ENCODE data around the gene GAS7. TPM values are rescaled to one million over a fixed set of nuclear protein-coding genes. Genes with fewer than 3 reads are reported as not detected.

Gene GAS7
- total RNA-seq, 2 experiments from 2014 or later = 1.6 to 2.1 TPM

- H3K4me3 Mint-ChIP-seq = no peak overlapping the region
- H3K4me1 Mint-ChIP-seq (ENCODE audit: low read depth) = no peaks in the 10 kb centered on the region
- H3K27me3 Mint-ChIP-seq = no peaks in the 10 kb centered on the region
- DNase-seq (no peak), ATAC-seq (no peak)
- CTCF ChIA-PET = no interaction called here
- peaks cover 2% of the 10 kb centered on the region for H3K9me3 Mint-ChIP-seq
- intact Hi-C loops (cut with micrococcal nuclease) = no loop called here
- TF ChIP-seq CTCF (IDR thresholded peaks at IDR 0.05) = no peak
- POLR2A ChIA-PET = no interaction called here
- H3K27ac Mint-ChIP-seq = no peak overlapping the region
- H3K36me3 Mint-ChIP-seq (ENCODE audit: low read depth) = no peaks in the 10 kb centered on the region
These were observed 257.1 kb downstream of the GAS7 start for GRCh38 chr17:9941305-9941704.

- no peak overlapping the region for H3K27ac Mint-ChIP-seq
- DNase-seq (no peak), ATAC-seq (no peak)
- H3K9me3 Mint-ChIP-seq = peaks cover 2% of the 10 kb centered on the region
- intact Hi-C loops (cut with micrococcal nuclease) = no loop called here
- ChIA-PET POLR2A (no interaction called here), CTCF (no interaction called here)
- H3K4me3 Mint-ChIP-seq = no peak overlapping the region
- no peaks in the 10 kb centered on the region for H3K27me3 Mint-ChIP-seq
- H3K4me1 Mint-ChIP-seq (ENCODE audit: low read depth) = no peaks in the 10 kb centered on the region
- TF ChIP-seq CTCF (IDR thresholded peaks at IDR 0.05) = no peak
- H3K36me3 Mint-ChIP-seq (ENCODE audit: low read depth) = no peaks in the 10 kb centered on the region
These were observed 257.6 kb downstream of the GAS7 start for GRCh38 chr17:9940841-9941240.

- Mint-ChIP-seq H3K36me3 (ENCODE audit: low read depth) (no peaks in the 10 kb centered on the region), H3K9me3 (peaks cover 2% of the 10 kb centered on the region), H3K4me1 (ENCODE audit: low read depth) (no peaks in the 10 kb centered on the region), H3K27ac (no peak overlapping the region), H3K27me3 (no peaks in the 10 kb centered on the region), H3K4me3 (no peak overlapping the region)
- POLR2A ChIA-PET = no interaction called here
- CTCF ChIA-PET = interaction anchor here (1.8 kb wide), 1 partner anchor 12 kb away, joined by 5 read pairs; no protein-coding TSS in a partner anchor
- ATAC-seq (no peak), DNase-seq (no peak)
- no peak for TF ChIP-seq CTCF (IDR thresholded peaks at IDR 0.05)
- intact Hi-C loops (cut with micrococcal nuclease) = no loop called here
These were observed 259.6 kb downstream of the GAS7 start for GRCh38 chr17:9938764-9939163.

- ChIA-PET CTCF (no interaction called here), POLR2A (no interaction called here)
These were observed 260.5 kb downstream of the GAS7 start for GRCh38 chr17:9937901-9938300.

GRCh38 chr17:9937241-9937761 is 261.1 kb downstream of the GAS7 start:
- Mint-ChIP-seq H3K4me3 (no peak overlapping the region), H3K27me3 (no peaks in the 10 kb centered on the region), H3K36me3 (ENCODE audit: low read depth) (no peaks in the 10 kb centered on the region), H3K9me3 (peaks cover 2% of the 10 kb centered on the region), H3K27ac (no peak overlapping the region), H3K4me1 (ENCODE audit: low read depth) (no peaks in the 10 kb centered on the region)
- no peak for DNase-seq
- no peak for TF ChIP-seq CTCF (IDR thresholded peaks at IDR 0.05)
- POLR2A ChIA-PET = no interaction called here
- no peak for ATAC-seq
- intact Hi-C loops (cut with micrococcal nuclease) = no loop called here
- CTCF ChIA-PET = no interaction called here

More at GRCh38 chr17:9937901-9938300, 260.5 kb downstream of the GAS7 start:
- Mint-ChIP-seq H3K4me1 (ENCODE audit: low read depth) (no peaks in the 10 kb centered on the region), H3K36me3 (ENCODE audit: low read depth) (no peaks in the 10 kb centered on the region), H3K4me3 (no peak overlapping the region), H3K9me3 (peaks cover 2% of the 10 kb centered on the region), H3K27me3 (no peaks in the 10 kb centered on the region), H3K27ac (no peak overlapping the region)
- intact Hi-C loops (cut with micrococcal nuclease) = no loop called here
- DNase-seq (no peak), ATAC-seq (no peak)
- no peak for TF ChIP-seq CTCF (IDR thresholded peaks at IDR 0.05)
